CD14-positive monocyte (primary cell): ENCODE measurements around the gene DIRAS1. TPM values are rescaled to one million over a fixed set of nuclear protein-coding genes. Genes with fewer than 3 reads are reported as not detected.

Experiments used
- DNase-seq, 3 donors: peaks; one replicate each; pipeline ENCODE4 v3.0.0-alpha.2; 2011 to 2022
- H2AFZ ChIP-seq: 2 replicates; pipeline ENCODE4 v1.6.0; 2012; ENCODE audit warnings: mild to moderate bottlenecking, low read depth, low read length, inconsistent platforms; ENCODE audit not compliant: insufficient read depth, poor library complexity, severe bottlenecking
- H3K27ac ChIP-seq, 2 donors: 1 replicate in 1 of 2; 2 replicates in 1 of 2; pipeline ENCODE4 v1.5.1; 2012 to 2013; ENCODE audit warnings: low read length in 2 of 2, control low read depth in 1 of 2, inconsistent platforms in 1 of 2, low read depth in 1 of 2, mild to moderate bottlenecking in 1 of 2
- H3K27me3 ChIP-seq, 2 donors: one replicate each; pipeline versions ENCODE4 v1.6.0 to v1.6.1; 2011 to 2013; ENCODE audit warnings: low read length in 2 of 2; ENCODE audit not compliant: control insufficient read depth in 2 of 2, insufficient read depth in 2 of 2
- H3K36me3 ChIP-seq, 2 donors: replicated peaks in 1 of 2; 1 replicate in 1 of 2; 2 replicates in 1 of 2; pipeline versions ENCODE4 v1.5.1 to v1.6.1; 2012 to 2013; ENCODE audit warnings: low read length in 2 of 2, control low read depth in 1 of 2, inconsistent platforms in 1 of 2, mild to moderate bottlenecking in 1 of 2; ENCODE audit not compliant: insufficient read depth in 2 of 2, control insufficient read depth in 1 of 2
- H3K4me1 ChIP-seq, 2 donors: 1 replicate in 1 of 2; 2 replicates in 1 of 2; pipeline versions ENCODE4 v1.5.1 to v1.6.1; 2012 to 2013; ENCODE audit warnings: low read length in 2 of 2, control low read depth in 1 of 2, inconsistent platforms in 1 of 2, mild to moderate bottlenecking in 1 of 2, moderate library complexity in 1 of 2; ENCODE audit not compliant: insufficient read depth in 2 of 2, control insufficient read depth in 1 of 2
- H3K4me2 ChIP-seq: replicated peaks from 2 replicates; pipeline ENCODE3; 2012; ENCODE audit warnings: low read length, moderate library complexity, mild to moderate bottlenecking; ENCODE audit not compliant: poor library complexity, severe bottlenecking; ENCODE audit errors: extremely low read depth
- H3K4me3 ChIP-seq, 3 experiments: fragments of 200-600 bp in 1 of 3; sonication (generic) in 1 of 3; replicated peaks in 1 of 3; 1 replicate in 2 of 3; 2 replicates in 1 of 3; pipeline ENCODE4 v1.5.1; 2011 to 2013; ENCODE audit warnings: low read length in 3 of 3, mild to moderate bottlenecking in 3 of 3, control low read depth in 2 of 3, low read depth in 2 of 3, inconsistent platforms in 1 of 3, moderate library complexity in 1 of 3
- H3K79me2 ChIP-seq: 2 replicates; pipeline ENCODE4 v1.6.0; 2012; ENCODE audit warnings: mild to moderate bottlenecking, control low read depth, inconsistent platforms, low read length, moderate library complexity; ENCODE audit not compliant: insufficient read depth
- H3K9ac ChIP-seq: 2 replicates; pipeline ENCODE4 v1.6.0; 2017; ENCODE audit warnings: low read length, mild to moderate bottlenecking; ENCODE audit not compliant: insufficient read depth, poor library complexity, severe bottlenecking
- H3K9me3 ChIP-seq, 2 donors: replicated peaks in 1 of 2; 1 replicate in 1 of 2; 2 replicates in 1 of 2; pipeline versions ENCODE4 v1.5.1 to v1.6.1; 2012 to 2013; ENCODE audit warnings: low read length in 2 of 2, control low read depth in 1 of 2; ENCODE audit not compliant: control insufficient read depth in 1 of 2, insufficient read depth in 1 of 2
- H4K20me1 ChIP-seq: 2 replicates; pipeline ENCODE4 v1.6.0; 2012; ENCODE audit warnings: mild to moderate bottlenecking, low read length, control low read depth, moderate library complexity; ENCODE audit not compliant: insufficient read depth
- H3K27ac Mint-ChIP-seq, 7 donors: one replicate each; pipeline ENCODE4 v1.8.0; 2020; ENCODE audit warnings: mild to moderate bottlenecking in 7 of 7, mixed read lengths in 7 of 7, moderate library complexity in 6 of 7, inconsistent platforms in 2 of 7
- H3K27me3 Mint-ChIP-seq, 3 donors: one replicate each; pipeline ENCODE4 v1.8.0; 2021 to 2022; ENCODE audit warnings: low read depth in 3 of 3, mild to moderate bottlenecking in 3 of 3, mixed read lengths in 3 of 3, moderate library complexity in 3 of 3, inconsistent platforms in 1 of 3
- H3K36me3 Mint-ChIP-seq, 2 donors: one replicate each; pipeline ENCODE4 v1.8.0; 2020; ENCODE audit warnings: mixed read lengths in 2 of 2, inconsistent platforms in 1 of 2, mild to moderate bottlenecking in 1 of 2
- H3K4me1 Mint-ChIP-seq: one replicate; pipeline ENCODE4 v1.8.0; 2020; ENCODE audit warnings: mild to moderate bottlenecking, mixed read lengths
- H3K4me3 Mint-ChIP-seq, 2 donors: one replicate each; pipeline ENCODE4 v1.8.0; 2020; ENCODE audit warnings: mild to moderate bottlenecking in 2 of 2, mixed read lengths in 2 of 2, moderate library complexity in 1 of 2
- H3K9me3 Mint-ChIP-seq, 7 donors: one replicate each; pipeline ENCODE4 v1.8.0; 2020 to 2022; ENCODE audit warnings: mixed read lengths in 7 of 7, mild to moderate bottlenecking in 6 of 7, moderate library complexity in 6 of 7, inconsistent platforms in 2 of 7
- WGBS: methylation state at CpG from one replicate; pipeline ENCODE4 v1.1.5; 2013; ENCODE audit warnings: missing lambda C conversion rate; ENCODE audit not compliant: insufficient coverage; 5-methylcytosine and 5-hydroxymethylcytosine counted together
- intact Hi-C, 2 donors: fragments of 100-400 bp; cut with micrococcal nuclease; formaldehyde crosslinking; loops; one replicate each; pipeline versions ENCODE4 v1.15.0 to v1.15.1; 2023
- polyA plus RNA-seq, 3 donors: library from polyadenylated mRNA; depleted of rRNA in 1 of 3; unstranded in 2 of 3; stranded (reverse) in 1 of 3; fragments of 300-500 nt in 2 of 3; fragments of >200 nt in 1 of 3; fragmentation: Illumina TruSeq in 2 of 3; gene quantifications; 1 replicate in 2 of 3; 2 replicates in 1 of 3; pipeline ENCODE4 v1.2.3, GENCODE V29; 2012 to 2021
- TF ChIP-seq, protein P1 (sequence below): fragments of 200-600 bp; IDR thresholded peaks from one replicate; pipeline ENCODE4 v1.8.0; 2022; ENCODE audit warnings: antibody characterized with exemption, mild to moderate bottlenecking

DIRAS1 gene
- polyA plus RNA-seq, 3 donors: 0.04 TPM; not detected in 2

DNA sequence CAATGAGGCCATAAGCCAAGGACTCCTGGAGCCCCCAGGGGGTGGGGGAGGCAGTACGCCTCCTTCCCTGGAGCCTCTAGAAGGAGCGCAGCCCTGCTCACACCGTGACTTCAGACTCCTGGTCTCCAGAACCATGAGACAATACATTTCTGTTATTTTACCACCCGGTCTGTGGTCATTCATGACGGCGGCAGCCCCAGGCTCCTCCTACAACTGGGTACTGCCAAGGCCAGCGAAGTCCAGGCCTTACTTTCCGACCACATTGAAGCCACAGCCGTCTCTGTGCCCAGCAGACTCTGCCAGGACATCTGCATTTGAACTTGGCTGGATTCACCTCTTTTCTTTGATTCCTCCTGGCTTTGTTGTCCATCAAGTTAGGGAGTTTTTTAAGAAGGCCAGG, 29.2 kb downstream of the DIRAS1 start:
- peaks cover 0 to 4% of the 10 kb centered on the region in 2 donors for H3K36me3 Mint-ChIP-seq
- H3K27me3 ChIP-seq: no peaks in the 10 kb centered on the region
- H2AFZ ChIP-seq: no peak overlapping the region
- peaks cover 0 to 2% (median 2%) of the 10 kb centered on the region in 3 donors for H3K27me3 Mint-ChIP-seq
- H3K27ac Mint-ChIP-seq: no peak overlapping the region
- intact Hi-C loops: loop anchor here in 1 of 2 donors (5.0 kb wide), 1 partner anchor 35 kb away; no protein-coding TSS in a partner anchor
- DNase-seq: no peak
- no peaks in the 10 kb centered on the region for H3K9me3 ChIP-seq
- no peak overlapping the region for H3K27ac ChIP-seq
- H4K20me1 ChIP-seq: no peaks in the 10 kb centered on the region
- WGBS: 90% methylated on average over 7 of the region's 9 CpGs
- H3K4me1 Mint-ChIP-seq: peaks cover 21% of the 10 kb centered on the region
- H3K9me3 Mint-ChIP-seq: peaks cover 0 to 5% (median 0%) of the 10 kb centered on the region in 7 donors
- H3K4me3 Mint-ChIP-seq: no peak overlapping the region
- TF ChIP-seq, protein P1, sequence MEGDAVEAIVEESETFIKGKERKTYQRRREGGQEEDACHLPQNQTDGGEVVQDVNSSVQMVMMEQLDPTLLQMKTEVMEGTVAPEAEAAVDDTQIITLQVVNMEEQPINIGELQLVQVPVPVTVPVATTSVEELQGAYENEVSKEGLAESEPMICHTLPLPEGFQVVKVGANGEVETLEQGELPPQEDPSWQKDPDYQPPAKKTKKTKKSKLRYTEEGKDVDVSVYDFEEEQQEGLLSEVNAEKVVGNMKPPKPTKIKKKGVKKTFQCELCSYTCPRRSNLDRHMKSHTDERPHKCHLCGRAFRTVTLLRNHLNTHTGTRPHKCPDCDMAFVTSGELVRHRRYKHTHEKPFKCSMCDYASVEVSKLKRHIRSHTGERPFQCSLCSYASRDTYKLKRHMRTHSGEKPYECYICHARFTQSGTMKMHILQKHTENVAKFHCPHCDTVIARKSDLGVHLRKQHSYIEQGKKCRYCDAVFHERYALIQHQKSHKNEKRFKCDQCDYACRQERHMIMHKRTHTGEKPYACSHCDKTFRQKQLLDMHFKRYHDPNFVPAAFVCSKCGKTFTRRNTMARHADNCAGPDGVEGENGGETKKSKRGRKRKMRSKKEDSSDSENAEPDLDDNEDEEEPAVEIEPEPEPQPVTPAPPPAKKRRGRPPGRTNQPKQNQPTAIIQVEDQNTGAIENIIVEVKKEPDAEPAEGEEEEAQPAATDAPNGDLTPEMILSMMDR: no peak
- H3K9ac ChIP-seq: no peak overlapping the region
- H3K79me2 ChIP-seq: peaks cover 3% of the 10 kb centered on the region
- no peak overlapping the region for H3K4me3 ChIP-seq
- no peak overlapping the region for H3K4me2 ChIP-seq
- H3K36me3 ChIP-seq: no peaks in the 10 kb centered on the region
- H3K4me1 ChIP-seq: peaks cover 14 to 16% of the 10 kb centered on the region in 2 donors

DNA sequence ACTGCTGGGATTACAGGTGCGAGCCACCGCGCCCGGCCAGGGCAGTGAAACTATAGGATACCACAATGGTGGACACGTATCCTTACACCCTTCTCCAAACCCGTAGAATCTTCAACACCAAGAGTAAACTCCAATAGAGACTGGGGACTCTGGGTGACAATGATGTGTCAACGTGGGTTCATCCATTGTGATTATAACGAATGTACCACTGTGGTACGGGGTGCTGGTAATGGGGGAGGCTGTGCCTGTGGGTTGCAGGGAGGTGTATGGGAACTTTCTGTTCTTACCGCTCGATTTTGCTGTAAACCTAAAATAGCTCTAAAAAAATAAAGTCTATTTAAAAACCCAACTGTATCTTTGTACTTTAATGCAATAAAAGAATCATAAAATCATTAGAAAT, 30.3 kb downstream of the DIRAS1 start:
- Histone ChIP-seq H3K36me3 (no peaks in the 10 kb centered on the region), H3K27me3 (no peaks in the 10 kb centered on the region), H3K27ac (no peak overlapping the region), H4K20me1 (no peaks in the 10 kb centered on the region), H3K9me3 (no peaks in the 10 kb centered on the region), H3K4me2 (no peak overlapping the region), H3K4me3 (no peak overlapping the region), H3K79me2 (peaks cover 3% of the 10 kb centered on the region), H3K4me1 (peaks cover 12 to 15% of the 10 kb centered on the region in 2 donors), H3K9ac (no peak overlapping the region), H2AFZ (no peak overlapping the region)
- TF ChIP-seq, protein P1: no peak
- peaks cover 19% of the 10 kb centered on the region for H3K4me1 Mint-ChIP-seq
- H3K4me3 Mint-ChIP-seq: no peak overlapping the region
- intact Hi-C loops: loop anchor here in 1 of 2 donors (5.0 kb wide), 1 partner anchor 34 kb away; no protein-coding TSS in a partner anchor
- peaks cover 2 to 5% of the 10 kb centered on the region in 2 donors for H3K36me3 Mint-ChIP-seq
- H3K9me3 Mint-ChIP-seq: peaks cover 0 to 5% (median 0%) of the 10 kb centered on the region in 7 donors
- no peak overlapping the region for H3K27ac Mint-ChIP-seq
- DNase-seq: no peak
- H3K27me3 Mint-ChIP-seq: peaks cover 0 to 2% (median 2%) of the 10 kb centered on the region in 3 donors
- 100% methylated on average over 4 of the region's 11 CpGs for WGBS
